HEK293 (cell line): ENCODE data around the gene FADD.

Experiments
- CTCF ChIA-PET: fragments of 350-600 bp; formaldehyde crosslinking; extraction: SDS; loops from one replicate; lab custom pipeline; 2021; ENCODE audit warnings: antibody characterized with exemption; lab: Yijun Ruan, JAX
- POLR2A ChIA-PET: fragments of 300-600 bp; formaldehyde crosslinking; extraction: SDS; loops from one replicate; lab custom pipeline; 2020; ENCODE audit warnings: antibody characterized with exemption, inconsistent platforms; lab: Yijun Ruan, JAX
- H3K27ac ChIP-seq: fragments of 200-500 bp; sonication (Bioruptor generic); 2 replicates; pipeline ENCODE4 v1.5.1; 2014; ENCODE audit warnings: low read depth, low read length, control low read depth, inconsistent platforms; ENCODE audit errors: extremely low read depth
- H3K36me3 ChIP-seq, 2 experiments: fragments of 200-500 bp in 1 of 2; sonication (Bioruptor generic) in 1 of 2; 1 replicate in 1 of 2; 2 replicates in 1 of 2; pipeline ENCODE4 v1.5.1; 2014 to 2017; ENCODE audit warnings: inconsistent platforms in 2 of 2, low read length in 2 of 2; ENCODE audit not compliant: control insufficient read depth in 2 of 2, insufficient read depth in 1 of 2
- H3K4me1 ChIP-seq: fragments of 200-500 bp; sonication (Bioruptor generic); 2 replicates; pipeline ENCODE4 v1.5.1; 2014; ENCODE audit warnings: mild to moderate bottlenecking, low read length, inconsistent platforms; ENCODE audit not compliant: control insufficient read depth, insufficient read depth
- H3K4me3 ChIP-seq: 2 replicates; pipeline ENCODE4 v1.5.1; 2011; ENCODE audit warnings: low read depth, mild to moderate bottlenecking, control low read depth, low read length, moderate library complexity
- H3K9me3 ChIP-seq: fragments of 200-500 bp; sonication (Bioruptor generic); 2 replicates; pipeline ENCODE4 v1.5.1; 2014; ENCODE audit warnings: low read depth, low read length, inconsistent platforms; ENCODE audit not compliant: control insufficient read depth, insufficient read depth
- BCL11A ChIP-seq: fragments of 450-650 bp; formaldehyde crosslinking; IDR thresholded peaks from 2 replicates; pipeline ENCODE4 v1.5.1; 2016; ENCODE audit warnings: low read depth, missing biosample characterization, missing genetic modification characterization
- EGR2 ChIP-seq: fragments of 450-650 bp; formaldehyde crosslinking; IDR thresholded peaks from 2 replicates; pipeline ENCODE4 v1.5.1; 2016; ENCODE audit warnings: low read depth, missing biosample characterization, missing genetic modification characterization
- GLI2 ChIP-seq: fragments of 450-650 bp; formaldehyde crosslinking; IDR thresholded peaks from 2 replicates; pipeline ENCODE4; 2017; ENCODE audit warnings: missing biosample characterization, missing genetic modification characterization, low read depth, borderline replicate concordance
- HOXA7 ChIP-seq: sonication (generic); formaldehyde crosslinking; IDR thresholded peaks from 2 replicates; pipeline ENCODE4 v1.8.1; 2022; ENCODE audit warnings: missing genetic modification reagents, borderline replicate concordance
- KLF1 ChIP-seq: fragments of 450-650 bp; formaldehyde crosslinking; IDR thresholded peaks from 2 replicates; pipeline ENCODE4 v1.5.1; 2016; ENCODE audit warnings: missing biosample characterization, missing genetic modification characterization
- OSR2 ChIP-seq: fragments of 450-650 bp; formaldehyde crosslinking; IDR thresholded peaks from 2 replicates; pipeline ENCODE4 v1.5.1; 2016; ENCODE audit warnings: missing biosample characterization, missing genetic modification characterization
- SALL2 ChIP-seq: fragments of 450-650 bp; formaldehyde crosslinking; IDR thresholded peaks from 2 replicates; pipeline ENCODE4 v1.5.0; 2017; ENCODE audit warnings: missing biosample characterization, mild to moderate bottlenecking, missing genetic modification characterization, borderline replicate concordance
- WT1 ChIP-seq: fragments of 450-650 bp; formaldehyde crosslinking; IDR thresholded peaks from 2 replicates; pipeline ENCODE4 v1.5.1; 2016; ENCODE audit warnings: missing biosample characterization, missing genetic modification characterization
- ZFHX2 ChIP-seq: fragments of 450-650 bp; formaldehyde crosslinking; conservative IDR thresholded peaks from 2 replicates; pipeline ENCODE4 v1.5.1; 2016; ENCODE audit warnings: missing biosample characterization, missing genetic modification characterization
- ZIC2 ChIP-seq: fragments of 450-650 bp; formaldehyde crosslinking; IDR thresholded peaks from 2 replicates; pipeline ENCODE4 v1.5.1; 2016; ENCODE audit warnings: missing biosample characterization, missing genetic modification characterization
- ZNF132 ChIP-seq: fragments of 450-650 bp; formaldehyde crosslinking; IDR thresholded peaks from 2 replicates; pipeline ENCODE4 v1.5.1; 2017; ENCODE audit warnings: missing biosample characterization, missing genetic modification characterization, borderline replicate concordance
- ZNF140 ChIP-seq: fragments of 450-650 bp; formaldehyde crosslinking; IDR thresholded peaks from 2 replicates; pipeline ENCODE4 v1.5.1; 2016; ENCODE audit warnings: missing biosample characterization, missing genetic modification characterization
- ZNF19 ChIP-seq: fragments of 450-650 bp; formaldehyde crosslinking; IDR thresholded peaks from 2 replicates; pipeline ENCODE4; 2016; ENCODE audit warnings: missing biosample characterization, missing genetic modification characterization, low read depth
- ZNF211 ChIP-seq: fragments of 450-650 bp; formaldehyde crosslinking; IDR thresholded peaks from 2 replicates; pipeline ENCODE4 v1.5.1; 2016; ENCODE audit warnings: low read depth, missing biosample characterization, missing genetic modification characterization
- ZNF221 ChIP-seq: fragments of 450-650 bp; formaldehyde crosslinking; IDR thresholded peaks from 2 replicates; pipeline ENCODE4 v1.5.1; 2017; ENCODE audit warnings: missing biosample characterization, missing genetic modification characterization, borderline replicate concordance
- ZNF24 ChIP-seq: fragments of 450-650 bp; formaldehyde crosslinking; IDR thresholded peaks from 2 replicates; pipeline ENCODE4 v1.5.1; 2016; ENCODE audit warnings: missing biosample characterization, missing genetic modification characterization
- ZNF501 ChIP-seq: fragments of 450-650 bp; formaldehyde crosslinking; IDR thresholded peaks from 2 replicates; pipeline ENCODE4 v1.5.1; 2016; ENCODE audit warnings: missing biosample characterization, missing genetic modification characterization
- ZNF621 ChIP-seq: fragments of 450-650 bp; formaldehyde crosslinking; IDR thresholded peaks from 2 replicates; pipeline ENCODE4 v1.5.1; 2017; ENCODE audit warnings: missing biosample characterization, missing genetic modification characterization
- ZNF777 ChIP-seq: fragments of 450-650 bp; formaldehyde crosslinking; IDR thresholded peaks from 2 replicates; pipeline ENCODE4 v1.5.1; 2017; ENCODE audit warnings: missing biosample characterization, missing genetic modification characterization, borderline replicate concordance
- TF ChIP-seq, protein P1 (sequence below): fragments of 450-650 bp; IDR thresholded peaks from 2 replicates; pipeline ENCODE4 v1.5.1; 2018; ENCODE audit warnings: missing biosample characterization, missing genetic modification characterization
- TF ChIP-seq, protein P2 (sequence below): fragments of 450-650 bp; formaldehyde crosslinking; IDR thresholded peaks from 2 replicates; pipeline ENCODE4 v1.5.1; 2016; ENCODE audit warnings: missing biosample characterization, missing genetic modification characterization

FADD gene

DNA sequence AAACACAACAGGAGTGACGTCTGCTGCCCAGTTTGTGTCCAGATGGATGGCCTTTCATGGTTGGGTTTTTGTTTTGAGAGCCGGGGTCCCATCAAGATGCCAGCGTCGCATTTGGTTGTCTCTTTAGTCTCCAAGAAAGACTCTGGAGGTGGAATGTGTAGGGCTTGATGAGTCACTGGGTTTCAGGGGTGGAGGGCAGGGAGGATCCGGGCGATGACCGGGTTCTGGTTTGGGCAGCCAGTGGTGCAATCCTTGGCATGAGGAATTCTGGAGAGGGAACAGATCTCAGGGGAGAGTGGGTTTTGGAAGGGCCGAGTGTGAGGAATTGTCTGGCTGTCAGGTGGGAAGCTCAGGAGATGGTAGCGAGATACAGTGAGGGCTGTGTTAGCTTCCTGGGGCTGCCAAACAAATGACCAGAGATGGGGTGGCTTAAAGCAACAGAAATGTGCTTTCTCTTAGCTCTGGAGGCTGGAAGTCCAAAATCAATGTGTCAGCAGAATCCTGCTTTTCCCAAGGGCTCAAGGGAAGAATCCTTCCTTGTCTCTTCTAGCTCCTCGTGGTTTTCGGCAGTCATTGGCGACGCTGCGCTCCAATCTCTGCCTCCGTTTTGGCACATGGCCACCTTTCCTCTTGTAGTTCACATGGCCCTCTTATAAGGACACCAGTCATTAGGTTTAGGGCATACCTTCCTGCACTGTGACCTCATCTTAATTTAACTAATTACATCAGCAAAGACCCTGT is 41.0 kb downstream of the FADD start:
- TF ChIP-seq ZNF19 (tag by site-specific recombination) (no peak), BCL11A (no peak), ZNF621 (tag by site-specific recombination) (no peak), OSR2 (tag by site-specific recombination) (no peak), SALL2 (tag by site-specific recombination) (no peak), EGR2 (tag by site-specific recombination) (peak; percentile 13; the same call in 1 of the 2 replicates)
- TF ChIP-seq, protein P1, sequence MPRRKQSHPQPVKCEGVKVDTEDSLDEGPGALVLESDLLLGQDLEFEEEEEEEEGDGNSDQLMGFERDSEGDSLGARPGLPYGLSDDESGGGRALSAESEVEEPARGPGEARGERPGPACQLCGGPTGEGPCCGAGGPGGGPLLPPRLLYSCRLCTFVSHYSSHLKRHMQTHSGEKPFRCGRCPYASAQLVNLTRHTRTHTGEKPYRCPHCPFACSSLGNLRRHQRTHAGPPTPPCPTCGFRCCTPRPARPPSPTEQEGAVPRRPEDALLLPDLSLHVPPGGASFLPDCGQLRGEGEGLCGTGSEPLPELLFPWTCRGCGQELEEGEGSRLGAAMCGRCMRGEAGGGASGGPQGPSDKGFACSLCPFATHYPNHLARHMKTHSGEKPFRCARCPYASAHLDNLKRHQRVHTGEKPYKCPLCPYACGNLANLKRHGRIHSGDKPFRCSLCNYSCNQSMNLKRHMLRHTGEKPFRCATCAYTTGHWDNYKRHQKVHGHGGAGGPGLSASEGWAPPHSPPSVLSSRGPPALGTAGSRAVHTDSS: no peak
- Histone ChIP-seq H3K27ac (no peak overlapping the region), H3K4me3 (no peak overlapping the region), H3K9me3 (no peaks in the 10 kb centered on the region), H3K4me1 (no peaks in the 10 kb centered on the region), H3K36me3 (no peaks in the 10 kb centered on the region)
- ChIA-PET CTCF (interaction anchor here (0.5 kb wide), 1 partner anchor 1905 kb away, joined by 4 read pairs; no protein-coding TSS in a partner anchor), POLR2A (interaction anchor here (1.0 kb wide), 1 partner anchor 40 kb away, joined by 3 read pairs; the partner anchor contains the start of gene FADD)

DNA sequence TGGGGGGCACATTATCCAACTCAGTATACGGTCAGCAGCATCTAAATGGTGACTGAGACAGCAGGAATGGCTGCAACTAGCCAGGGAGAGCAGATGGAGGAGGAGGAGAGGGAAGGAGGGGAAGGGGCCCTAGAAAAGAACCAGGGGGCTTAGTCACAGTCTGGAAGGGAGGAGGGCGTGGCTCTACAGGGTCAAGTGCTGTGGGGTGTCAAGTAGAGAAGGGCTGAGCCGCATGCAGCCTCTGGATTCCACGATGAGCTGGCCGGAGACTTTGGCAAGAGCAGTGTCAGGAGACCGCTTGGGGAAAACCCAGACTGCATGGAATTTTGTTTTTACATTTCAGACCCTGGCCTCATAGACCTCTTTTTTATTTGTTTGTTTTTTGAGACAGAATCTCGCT is 41.6 kb downstream of the FADD start:
- Histone ChIP-seq H3K36me3 (no peaks in the 10 kb centered on the region), H3K9me3 (no peaks in the 10 kb centered on the region), H3K27ac (no peak overlapping the region), H3K4me1 (no peaks in the 10 kb centered on the region), H3K4me3 (no peak overlapping the region)
- TF ChIP-seq HOXA7 (CRISPR knock-in tag) (no peak), KLF1 (tag by site-specific recombination) (no peak), ZNF24 (no peak), ZNF221 (tag by site-specific recombination) (no peak), ZNF211 (no peak), ZNF777 (no peak)
- POLR2A ChIA-PET: interaction anchor here (1.0 kb wide), 1 partner anchor 41 kb away, joined by 3 read pairs; the partner anchor contains the start of gene FADD
- CTCF ChIA-PET: no interaction called here

DNA sequence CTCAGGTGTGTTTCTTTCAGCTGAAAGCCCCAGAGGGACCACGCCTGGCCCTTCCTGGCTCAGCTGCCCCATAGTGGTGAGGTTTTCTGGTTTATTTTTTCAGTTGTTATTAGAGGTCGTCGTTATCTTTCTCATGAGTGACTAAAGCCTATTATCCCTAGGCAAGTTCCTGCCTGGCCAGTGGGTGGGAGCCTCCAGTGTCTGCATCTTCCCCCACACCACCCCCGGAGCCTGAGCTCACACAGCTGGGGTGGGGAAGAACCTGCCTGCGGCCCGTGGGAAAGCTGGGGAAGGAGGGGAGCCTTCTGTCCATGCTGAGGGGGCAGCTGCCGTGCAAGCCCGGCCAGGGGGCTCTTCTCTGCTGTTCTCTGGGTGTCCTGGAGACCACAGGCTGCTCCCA is 43.1 kb downstream of the FADD start:
- H3K36me3 ChIP-seq: no peaks in the 10 kb centered on the region
- no peaks in the 10 kb centered on the region for H3K4me1 ChIP-seq
- TF ChIP-seq ZNF132 (tag by site-specific recombination): no peak
- no peak for TF ChIP-seq GLI2 (tag by site-specific recombination)
- TF ChIP-seq, protein P2, sequence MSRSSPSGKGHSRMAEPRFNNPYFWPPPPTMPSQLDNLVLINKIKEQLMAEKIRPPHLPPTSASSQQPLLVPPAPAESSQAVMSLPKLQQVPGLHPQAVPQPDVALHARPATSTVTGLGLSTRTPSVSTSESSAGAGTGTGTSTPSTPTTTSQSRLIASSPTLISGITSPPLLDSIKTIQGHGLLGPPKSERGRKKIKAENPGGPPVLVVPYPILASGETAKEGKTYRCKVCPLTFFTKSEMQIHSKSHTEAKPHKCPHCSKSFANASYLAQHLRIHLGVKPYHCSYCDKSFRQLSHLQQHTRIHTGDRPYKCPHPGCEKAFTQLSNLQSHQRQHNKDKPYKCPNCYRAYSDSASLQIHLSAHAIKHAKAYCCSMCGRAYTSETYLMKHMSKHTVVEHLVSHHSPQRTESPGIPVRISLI (tag by site-specific recombination): no peak
- no peak for TF ChIP-seq WT1
- TF ChIP-seq ZIC2 (tag by site-specific recombination): peak; percentile 76
- TF ChIP-seq ZFHX2 (tag by site-specific recombination): peak; percentile 93
- TF ChIP-seq ZNF501 (tag by site-specific recombination): no peak
- TF ChIP-seq ZNF140 (tag by site-specific recombination): no peak
- TF ChIP-seq EGR2 (tag by site-specific recombination): peak; percentile 96
- no peaks in the 10 kb centered on the region for H3K9me3 ChIP-seq
- ChIA-PET CTCF (interaction anchor here (0.6 to 1.0 kb wide), 2 partner anchors 54 to 115 kb away, joined by 3 to 5 read pairs; no protein-coding TSS in a partner anchor), POLR2A (no interaction called here)
- H3K4me3 ChIP-seq: no peak overlapping the region
- H3K27ac ChIP-seq: no peak overlapping the region
